IPS-18c (cell line): ENCODE measurements around the gene SYNM.

Source experiments
- H3K4me3 ChIP-seq: 2 replicates; pipeline ENCODE4 v1.7.0; 2013; ENCODE audit warnings: low read depth, mild to moderate bottlenecking, low read length, moderate library complexity; ENCODE audit not compliant: insufficient read depth
- H3K9me3 ChIP-seq: one replicate; pipeline ENCODE4 v1.6.1; 2013; ENCODE audit warnings: mild to moderate bottlenecking, low read length, moderate library complexity; ENCODE audit not compliant: control insufficient read depth, insufficient read depth

Gene SYNM

GRCh38 chr15:99076555-99077308, 28.1 kb upstream of the SYNM start:
- H3K9me3 ChIP-seq, result no peaks in the 10 kb centered on the region
- H3K4me3 ChIP-seq, result no peak overlapping the region

- H3K4me3 ChIP-seq, result no peak overlapping the region
- H3K9me3 ChIP-seq, result peaks cover 3% of the 10 kb centered on the region
These were observed 22.1 kb upstream of the SYNM start for GRCh38 chr15:99082798-99083197.

GRCh38 chr15:99084965-99085364, 19.9 kb upstream of the SYNM start:
- peaks cover 6% of the 10 kb centered on the region for H3K9me3 ChIP-seq
- no peak overlapping the region for H3K4me3 ChIP-seq

- H3K4me3 ChIP-seq, result no peak overlapping the region
- peaks cover 6% of the 10 kb centered on the region for H3K9me3 ChIP-seq
These were observed 19.2 kb upstream of the SYNM start for GRCh38 chr15:99085413-99086326.

GRCh38 chr15:99086327-99086667, 18.6 kb upstream of the SYNM start:
- Histone ChIP-seq H3K4me3 (no peak overlapping the region), H3K9me3 (peaks cover 8% of the 10 kb centered on the region)

- peaks cover 8% of the 10 kb centered on the region for H3K9me3 ChIP-seq
- no peak overlapping the region for H3K4me3 ChIP-seq
These were observed 17.4 kb upstream of the SYNM start for GRCh38 chr15:99087405-99087943.

- Histone ChIP-seq H3K9me3 (peaks cover 5% of the 10 kb centered on the region), H3K4me3 (no peak overlapping the region)
These were observed 14.7 kb upstream of the SYNM start for GRCh38 chr15:99090011-99090699.

GRCh38 chr15:99090938-99091337, 13.9 kb upstream of the SYNM start:
- Histone ChIP-seq H3K9me3 (peaks cover 5% of the 10 kb centered on the region), H3K4me3 (no peak overlapping the region)

- Histone ChIP-seq H3K9me3 (peaks cover 5% of the 10 kb centered on the region), H3K4me3 (no peak overlapping the region)
These were observed 12.2 kb upstream of the SYNM start for GRCh38 chr15:99092554-99093172.

GRCh38 chr15:99095626-99096025, 9.3 kb upstream of the SYNM start:
- Histone ChIP-seq H3K9me3 (peaks cover 3% of the 10 kb centered on the region), H3K4me3 (no peak overlapping the region)

GRCh38 chr15:99096173-99096893, 8.5 kb upstream of the SYNM start:
- no peak overlapping the region for H3K4me3 ChIP-seq
- no peaks in the 10 kb centered on the region for H3K9me3 ChIP-seq

GRCh38 chr15:99096894-99097426, 7.9 kb upstream of the SYNM start:
- H3K9me3 ChIP-seq, result no peaks in the 10 kb centered on the region
- no peak overlapping the region for H3K4me3 ChIP-seq

- Histone ChIP-seq H3K4me3 (no peak overlapping the region), H3K9me3 (no peaks in the 10 kb centered on the region)
These were observed 7.2 kb upstream of the SYNM start for GRCh38 chr15:99097441-99098410.

- Histone ChIP-seq H3K4me3 (no peak overlapping the region), H3K9me3 (no peaks in the 10 kb centered on the region)
These were observed 6.5 kb upstream of the SYNM start for GRCh38 chr15:99098426-99098825.

GRCh38 chr15:99098991-99099390, 5.9 kb upstream of the SYNM start:
- H3K4me3 ChIP-seq, result no peak overlapping the region
- no peaks in the 10 kb centered on the region for H3K9me3 ChIP-seq
